ENCODE data around the gene ZNF438.

GRCh38 chr10:30818854-30819253 lies 212.8 kb downstream of the ZNF438 start:
- TF ChIP-seq POLR2AphosphoS5 (IDR thresholded peaks at IDR 0.05; ENCODE audit: low read depth, low read length) (no peak), SIN3A (IDR thresholded peaks at IDR 0.05; ENCODE audit: borderline replicate concordance, insufficient read depth, low read length) (no peak)
